DND-41 (cell line): ENCODE results near the gene MYO18B.

Experiments
- ATAC-seq: fragments of 200-7000 bp; cut with Tn5 transposase; 3 replicates; pipeline ENCODE4 v1.9.1; 2021; ENCODE audit warnings: low read depth; ENCODE audit not compliant: insufficient read depth
- DNase-seq: peaks from one replicate; pipeline ENCODE4 v3.0.0-alpha.2; 2020
- H2AFZ ChIP-seq: 2 replicates; pipeline ENCODE4 v1.6.0; 2012; ENCODE audit warnings: low read depth, low read length
- H3K27ac ChIP-seq: 2 replicates; pipeline ENCODE4 v1.5.1; 2012; ENCODE audit warnings: low read length, inconsistent platforms
- H3K27me3 ChIP-seq: fragments of 200-600 bp; sonication (generic); 2 replicates; pipeline ENCODE4 v1.6.0; 2012; ENCODE audit warnings: low read length, mild to moderate bottlenecking, inconsistent platforms; ENCODE audit not compliant: insufficient read depth, poor library complexity
- H3K36me3 ChIP-seq: 2 replicates; pipeline ENCODE4 v1.5.1; 2012; ENCODE audit warnings: low read length, inconsistent platforms; ENCODE audit not compliant: insufficient read depth
- H3K4me1 ChIP-seq: 2 replicates; pipeline ENCODE4 v1.5.1; 2012; ENCODE audit warnings: mild to moderate bottlenecking, low read length; ENCODE audit not compliant: insufficient read depth
- H3K4me2 ChIP-seq: 2 replicates; pipeline ENCODE4 v1.6.0; 2012; ENCODE audit warnings: mild to moderate bottlenecking, moderate library complexity, low read length, inconsistent platforms; ENCODE audit not compliant: insufficient read depth
- H3K4me3 ChIP-seq, 2 experiments: fragments of 200-600 bp in 1 of 2; shearing (Covaris generic) in 1 of 2; 2 replicates each; pipeline ENCODE4 v1.5.1; 2012 to 2016; ENCODE audit warnings: inconsistent platforms in 2 of 2, low read length in 2 of 2, mild to moderate bottlenecking in 2 of 2, low read depth in 1 of 2, moderate library complexity in 1 of 2
- H3K79me2 ChIP-seq: 2 replicates; pipeline ENCODE4 v1.6.0; 2012; ENCODE audit warnings: low read length, inconsistent platforms; ENCODE audit not compliant: insufficient read depth
- H3K9ac ChIP-seq: 2 replicates; pipeline ENCODE4 v1.6.0; 2012; ENCODE audit warnings: low read depth, mild to moderate bottlenecking, inconsistent platforms, low read length, moderate library complexity
- H3K9me3 ChIP-seq: 2 replicates; pipeline ENCODE4 v1.5.1; 2012; ENCODE audit warnings: low read length, moderate library complexity, mild to moderate bottlenecking, inconsistent platforms; ENCODE audit not compliant: insufficient read depth, severe bottlenecking
- H4K20me1 ChIP-seq: 2 replicates; pipeline ENCODE4 v1.6.0; 2012; ENCODE audit warnings: low read length; ENCODE audit not compliant: insufficient read depth
- CTCF ChIP-seq: IDR thresholded peaks from 2 replicates; pipeline ENCODE4 v1.5.1; 2012; ENCODE audit warnings: borderline replicate concordance, low read length, moderate library complexity, mild to moderate bottlenecking; ENCODE audit not compliant: poor library complexity, severe bottlenecking; ENCODE audit errors: extremely low read depth
- EZH2 ChIP-seq: IDR thresholded peaks from 3 replicates; pipeline ENCODE4 v1.6.1; 2012; ENCODE audit warnings: borderline replicate concordance, low read depth, mild to moderate bottlenecking, moderate library complexity, low read length, inconsistent platforms; ENCODE audit not compliant: severe bottlenecking

Gene MYO18B

GRCh38 chr22:26072621-26073020, 330.6 kb downstream of the MYO18B start:
- Histone ChIP-seq H3K9me3 (no peaks in the 10 kb centered on the region), H3K79me2 (no peaks in the 10 kb centered on the region), H3K4me1 (no peaks in the 10 kb centered on the region), H3K9ac (no peak overlapping the region), H2AFZ (no peak overlapping the region), H3K36me3 (no peaks in the 10 kb centered on the region), H3K27me3 (peaks cover 11% of the 10 kb centered on the region), H3K27ac (no peak overlapping the region), H3K4me2 (no peak overlapping the region), H3K4me3 (no peak overlapping the region), H4K20me1 (no peaks in the 10 kb centered on the region)
- DNase-seq (no peak), ATAC-seq (no peak)
- TF ChIP-seq CTCF: no peak
- TF ChIP-seq EZH2: no peak

- ATAC-seq: no peak
- no peaks in the 10 kb centered on the region for H3K4me1 ChIP-seq
- H3K27me3 ChIP-seq: no peaks in the 10 kb centered on the region
- H3K27ac ChIP-seq: no peak overlapping the region
- no peaks in the 10 kb centered on the region for H3K79me2 ChIP-seq
- TF ChIP-seq EZH2: no peak
- no peak for TF ChIP-seq CTCF
- no peak overlapping the region for H3K4me3 ChIP-seq
- H3K4me2 ChIP-seq: no peak overlapping the region
- H3K9me3 ChIP-seq: no peaks in the 10 kb centered on the region
- no peaks in the 10 kb centered on the region for H3K36me3 ChIP-seq
- H2AFZ ChIP-seq: no peak overlapping the region
- no peak for DNase-seq
- H3K9ac ChIP-seq: no peak overlapping the region
- H4K20me1 ChIP-seq: no peaks in the 10 kb centered on the region
Observed at GRCh38 chr22:26075251-26075650, 333.3 kb downstream of the MYO18B start.

GRCh38 chr22:26079009-26079408, 337.0 kb downstream of the MYO18B start:
- no peaks in the 10 kb centered on the region for H4K20me1 ChIP-seq
- DNase-seq (no peak), ATAC-seq (no peak)
- no peaks in the 10 kb centered on the region for H3K36me3 ChIP-seq
- H2AFZ ChIP-seq: no peak overlapping the region
- no peaks in the 10 kb centered on the region for H3K4me1 ChIP-seq
- H3K9me3 ChIP-seq: no peaks in the 10 kb centered on the region
- no peaks in the 10 kb centered on the region for H3K27me3 ChIP-seq
- no peak overlapping the region for H3K4me3 ChIP-seq
- H3K79me2 ChIP-seq: no peaks in the 10 kb centered on the region
- no peak overlapping the region for H3K9ac ChIP-seq
- H3K27ac ChIP-seq: no peak overlapping the region
- TF ChIP-seq CTCF: no peak
- TF ChIP-seq EZH2: no peak
- no peak overlapping the region for H3K4me2 ChIP-seq
